HEK293 (cell line): ENCODE results near the gene EIF2B5.

Experiments
- CTCF ChIA-PET: fragments of 350-600 bp; formaldehyde crosslinking; extraction: SDS; loops from one replicate; lab custom pipeline; 2021; ENCODE audit warnings: antibody characterized with exemption; lab: Yijun Ruan, JAX
- POLR2A ChIA-PET: fragments of 300-600 bp; formaldehyde crosslinking; extraction: SDS; loops from one replicate; lab custom pipeline; 2020; ENCODE audit warnings: antibody characterized with exemption, inconsistent platforms; lab: Yijun Ruan, JAX
- H3K27ac ChIP-seq: fragments of 200-500 bp; sonication (Bioruptor generic); 2 replicates; pipeline ENCODE4 v1.5.1; 2014; ENCODE audit warnings: low read depth, low read length, control low read depth, inconsistent platforms; ENCODE audit errors: extremely low read depth
- H3K36me3 ChIP-seq, 2 experiments: fragments of 200-500 bp in 1 of 2; sonication (Bioruptor generic) in 1 of 2; 1 replicate in 1 of 2; 2 replicates in 1 of 2; pipeline ENCODE4 v1.5.1; 2014 to 2017; ENCODE audit warnings: inconsistent platforms in 2 of 2, low read length in 2 of 2; ENCODE audit not compliant: control insufficient read depth in 2 of 2, insufficient read depth in 1 of 2
- H3K4me1 ChIP-seq: fragments of 200-500 bp; sonication (Bioruptor generic); 2 replicates; pipeline ENCODE4 v1.5.1; 2014; ENCODE audit warnings: mild to moderate bottlenecking, low read length, inconsistent platforms; ENCODE audit not compliant: control insufficient read depth, insufficient read depth
- H3K4me3 ChIP-seq: 2 replicates; pipeline ENCODE4 v1.5.1; 2011; ENCODE audit warnings: low read depth, mild to moderate bottlenecking, control low read depth, low read length, moderate library complexity
- H3K9me3 ChIP-seq: fragments of 200-500 bp; sonication (Bioruptor generic); 2 replicates; pipeline ENCODE4 v1.5.1; 2014; ENCODE audit warnings: low read depth, low read length, inconsistent platforms; ENCODE audit not compliant: control insufficient read depth, insufficient read depth
- GLI4 ChIP-seq: fragments of 450-650 bp; formaldehyde crosslinking; IDR thresholded peaks from 2 replicates; pipeline ENCODE4 v1.5.1; 2016; ENCODE audit warnings: missing biosample characterization, missing genetic modification characterization
- KLF10 ChIP-seq: fragments of 450-650 bp; IDR thresholded peaks from 2 replicates; pipeline ENCODE4 v1.5.1; 2018; ENCODE audit warnings: missing biosample characterization, mild to moderate bottlenecking, missing genetic modification characterization
- SETDB1 ChIP-seq: IDR thresholded peaks from one replicate; pipeline ENCODE4 v1.6.1; 2017; ENCODE audit warnings: mild to moderate bottlenecking, low read length, moderate library complexity, mixed read lengths; ENCODE audit not compliant: insufficient read length
- TRIM28 ChIP-seq: IDR thresholded peaks from 2 replicates; pipeline ENCODE4 v1.6.1; 2011; ENCODE audit warnings: low read length, control low read depth, borderline replicate concordance
- YY2 ChIP-seq: fragments of 450-650 bp; formaldehyde crosslinking; IDR thresholded peaks from 2 replicates; pipeline ENCODE4 v1.5.1; 2016; ENCODE audit warnings: missing biosample characterization, missing genetic modification characterization
- ZBTB11 ChIP-seq: fragments of 450-650 bp; formaldehyde crosslinking; conservative IDR thresholded peaks from 2 replicates; pipeline ENCODE4 v1.5.1; 2016; ENCODE audit warnings: low read depth, missing biosample characterization, missing genetic modification characterization
- ZBTB48 ChIP-seq: fragments of 450-650 bp; formaldehyde crosslinking; IDR thresholded peaks from 2 replicates; pipeline ENCODE4 v1.5.1; 2016; ENCODE audit warnings: missing biosample characterization, missing genetic modification characterization
- ZEB2 ChIP-seq: fragments of 450-650 bp; formaldehyde crosslinking; IDR thresholded peaks from 2 replicates; pipeline ENCODE4 v1.5.1; 2016; ENCODE audit warnings: missing biosample characterization, missing genetic modification characterization
- ZFP37 ChIP-seq: fragments of 450-650 bp; formaldehyde crosslinking; IDR thresholded peaks from 2 replicates; pipeline ENCODE4 v1.5.1; 2016; ENCODE audit warnings: missing biosample characterization, missing genetic modification characterization
- ZFP41 ChIP-seq: fragments of 450-650 bp; formaldehyde crosslinking; IDR thresholded peaks from 2 replicates; pipeline ENCODE4 v1.5.1; 2016; ENCODE audit warnings: missing biosample characterization, missing genetic modification characterization, borderline replicate concordance
- ZNF132 ChIP-seq: fragments of 450-650 bp; formaldehyde crosslinking; IDR thresholded peaks from 2 replicates; pipeline ENCODE4 v1.5.1; 2017; ENCODE audit warnings: missing biosample characterization, missing genetic modification characterization, borderline replicate concordance
- ZNF202 ChIP-seq: fragments of 450-650 bp; formaldehyde crosslinking; IDR thresholded peaks from 2 replicates; pipeline ENCODE4 v1.5.1; 2016; ENCODE audit warnings: missing biosample characterization, missing genetic modification characterization, borderline replicate concordance
- ZNF221 ChIP-seq: fragments of 450-650 bp; formaldehyde crosslinking; IDR thresholded peaks from 2 replicates; pipeline ENCODE4 v1.5.1; 2017; ENCODE audit warnings: missing biosample characterization, missing genetic modification characterization, borderline replicate concordance
- ZNF266 ChIP-seq: fragments of 450-650 bp; formaldehyde crosslinking; IDR thresholded peaks from 2 replicates; pipeline ENCODE4 v1.5.1; 2016; ENCODE audit warnings: missing biosample characterization, missing genetic modification characterization, low read depth
- ZNF302 ChIP-seq: fragments of 450-650 bp; formaldehyde crosslinking; IDR thresholded peaks from 2 replicates; pipeline ENCODE4 v1.5.1; 2016; ENCODE audit warnings: missing biosample characterization, missing genetic modification characterization, low read depth
- ZNF311 ChIP-seq: fragments of 450-650 bp; formaldehyde crosslinking; IDR thresholded peaks from 2 replicates; pipeline ENCODE4 v1.5.1; 2017; ENCODE audit warnings: missing biosample characterization, missing genetic modification characterization, borderline replicate concordance
- ZNF514 ChIP-seq: fragments of 450-650 bp; formaldehyde crosslinking; IDR thresholded peaks from 2 replicates; pipeline ENCODE4 v1.5.1; 2016; ENCODE audit warnings: missing biosample characterization, missing genetic modification characterization
- ZNF548 ChIP-seq: fragments of 450-650 bp; formaldehyde crosslinking; IDR thresholded peaks from 2 replicates; pipeline ENCODE4 v1.5.1; 2016; ENCODE audit warnings: missing biosample characterization, missing genetic modification characterization
- ZNF664 ChIP-seq: fragments of 450-650 bp; formaldehyde crosslinking; IDR thresholded peaks from 2 replicates; pipeline ENCODE4 v1.5.1; 2016; ENCODE audit warnings: missing biosample characterization, missing genetic modification characterization
- ZNF777 ChIP-seq: fragments of 450-650 bp; formaldehyde crosslinking; IDR thresholded peaks from 2 replicates; pipeline ENCODE4 v1.5.1; 2017; ENCODE audit warnings: missing biosample characterization, missing genetic modification characterization, borderline replicate concordance
- ZSCAN5A ChIP-seq: fragments of 450-650 bp; formaldehyde crosslinking; IDR thresholded peaks from 2 replicates; pipeline ENCODE4 v1.5.1; 2016; ENCODE audit warnings: missing biosample characterization, missing genetic modification characterization

Gene EIF2B5

DNA sequence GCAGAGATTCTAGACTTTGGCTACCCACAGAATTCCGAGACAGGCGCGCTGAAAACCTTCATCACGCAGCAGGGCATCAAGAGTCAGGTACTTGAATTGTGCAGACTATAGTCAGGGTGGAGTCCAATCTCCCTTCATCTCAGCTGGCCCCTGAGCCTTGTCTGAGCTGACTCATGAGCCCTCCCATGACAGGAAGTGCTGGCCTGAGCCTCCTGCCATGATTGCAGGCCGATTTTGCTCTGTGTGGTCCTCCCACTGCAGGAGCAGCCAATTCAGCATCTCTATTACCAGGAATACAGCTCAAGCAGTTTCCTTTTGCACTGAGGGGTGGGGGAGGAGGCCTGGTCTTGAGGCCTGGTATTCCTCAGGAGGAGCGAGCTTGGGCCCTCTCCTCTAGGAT is 45.0 kb downstream of the EIF2B5 start:
- ChIA-PET CTCF (interaction anchor here (0.6 to 1.0 kb wide), 3 partner anchors 48 to 712 kb away, joined by 3 to 5 read pairs (median 3); no protein-coding TSS in a partner anchor), POLR2A (no interaction called here)
- TF ChIP-seq TRIM28: no peak
- no peak for TF ChIP-seq ZNF664 (tag by site-specific recombination)
- no peak for TF ChIP-seq ZNF548 (tag by site-specific recombination)
- no peak for TF ChIP-seq GLI4
- no peak for TF ChIP-seq ZNF132 (tag by site-specific recombination)
- no peak for TF ChIP-seq KLF10 (tag by site-specific recombination)
- TF ChIP-seq ZNF202: no peak
- no peak for TF ChIP-seq ZNF514 (tag by site-specific recombination)
- no peak for TF ChIP-seq ZNF221 (tag by site-specific recombination)
- TF ChIP-seq ZFP41 (tag by site-specific recombination): no peak
- no peak for TF ChIP-seq ZSCAN5A (tag by site-specific recombination)
- TF ChIP-seq ZNF266 (tag by site-specific recombination): no peak
- no peak for TF ChIP-seq ZEB2
- no peak for TF ChIP-seq ZBTB11 (tag by site-specific recombination)
- TF ChIP-seq SETDB1: no peak
- H3K4me3 ChIP-seq: no peak overlapping the region
- peaks cover 8 to 79% of the 10 kb centered on the region in 2 experiments; a peak in 2 of 3 replicates for H3K36me3 ChIP-seq
- no peaks in the 10 kb centered on the region for H3K9me3 ChIP-seq
- peaks cover 5% of the 10 kb centered on the region; the same call in 1 of the 2 replicates for H3K4me1 ChIP-seq
- no peak overlapping the region for H3K27ac ChIP-seq

DNA sequence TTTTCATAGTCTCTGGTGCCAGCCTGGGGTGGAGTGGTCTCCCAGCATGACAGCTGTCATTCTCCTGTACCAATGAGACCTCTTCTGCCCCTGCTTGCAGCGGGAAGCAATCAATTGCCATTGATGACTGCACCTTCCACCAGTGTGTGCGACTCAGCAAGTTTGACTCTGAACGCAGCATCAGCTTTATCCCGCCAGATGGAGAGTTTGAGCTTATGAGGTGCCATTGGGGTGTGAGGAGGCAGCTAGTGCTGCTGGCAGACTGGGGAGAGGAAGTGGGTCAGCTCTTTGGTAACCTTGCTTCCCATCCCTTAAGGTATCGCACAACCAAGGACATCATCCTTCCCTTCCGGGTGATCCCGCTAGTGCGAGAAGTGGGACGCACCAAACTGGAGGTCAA is 46.4 kb downstream of the EIF2B5 start:
- peaks cover 8% of the 10 kb centered on the region; the same call in 1 of the 2 replicates for H3K4me1 ChIP-seq
- POLR2A ChIA-PET: no interaction called here

GRCh38 chr3:184183679-184184078 is 48.5 kb downstream of the EIF2B5 start:
- ChIA-PET CTCF (interaction anchor here (1.0 kb wide), 1 partner anchor 44 kb away, joined by 3 read pairs; no protein-coding TSS in a partner anchor), POLR2A (interaction anchor here (2.3 kb wide), 1 partner anchor 28 kb away, joined by 9 read pairs; no protein-coding TSS in a partner anchor)
- Histone ChIP-seq H3K9me3 (no peaks in the 10 kb centered on the region), H3K27ac (no peak overlapping the region), H3K36me3 (peaks cover 8 to 76% of the 10 kb centered on the region in 2 experiments; a peak in 2 of 3 replicates), H3K4me3 (no peak overlapping the region)
- no peak for TF ChIP-seq ZNF777 (tag by site-specific recombination)
- TF ChIP-seq ZFP37 (tag by site-specific recombination): no peak
- TF ChIP-seq YY2 (tag by site-specific recombination): no peak
- TF ChIP-seq ZNF311 (tag by site-specific recombination): no peak
- no peak for TF ChIP-seq ZNF302 (tag by site-specific recombination)
- TF ChIP-seq, all 188 proteins: peak for 0
- 0 out of 2 replicates have a peak, but pooled peaks cover 5% of the 10 kb centered on the region for H3K4me1 ChIP-seq

More for the DNA sequence above, 46.4 kb downstream of the EIF2B5 start:
- Histone ChIP-seq H3K4me3 (no peak overlapping the region), H3K36me3 (peaks cover 8 to 79% of the 10 kb centered on the region in 2 experiments; a peak in 2 of 3 replicates), H3K27ac (no peak overlapping the region), H3K9me3 (no peaks in the 10 kb centered on the region)
- CTCF ChIA-PET: no interaction called here
- no peak for TF ChIP-seq ZBTB48 (tag by site-specific recombination)
